HG03097 (cell line): ENCODE measurements around the gene GJA5.

ENCODE experiments used
- ATAC-seq: cut with Tn5 transposase; IDR thresholded peaks from one replicate; pipeline ENCODE4 v1.9.1; 2021; ENCODE audit not compliant: unreplicated experiment, low FRiP score

Gene GJA5

GRCh38 chr1:147760481-147761260 is at the start of gene GJA5:
Gene GJA5 (minus strand): TSS chr1:147760602. CDS start chr1:147759238, 1,364 bp downstream.
- no peak for ATAC-seq

DNA sequence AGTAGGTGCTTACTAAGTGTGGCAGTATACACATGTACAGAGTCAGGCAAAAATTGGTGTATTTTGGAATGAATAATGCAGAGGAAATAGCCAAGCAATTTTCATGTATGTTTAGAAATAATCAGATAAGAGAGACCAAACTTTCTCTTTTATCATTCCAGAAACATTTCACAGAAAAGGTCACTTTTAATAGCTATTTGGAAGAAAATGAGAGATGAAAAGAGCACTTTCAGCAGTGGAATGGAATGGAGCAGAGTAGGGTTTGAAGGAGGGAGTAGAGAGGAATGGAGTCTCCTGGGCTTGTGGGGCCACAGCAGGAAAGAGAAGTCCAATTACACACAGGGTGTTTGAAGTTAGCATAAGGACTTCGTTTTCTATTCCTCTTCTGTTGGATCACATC is 48.8 kb upstream of the GJA5 start:
- ATAC-seq: no peak

- no peak for ATAC-seq
Measured at GRCh38 chr1:147808025-147808424, 47.6 kb upstream of the GJA5 start.

DNA sequence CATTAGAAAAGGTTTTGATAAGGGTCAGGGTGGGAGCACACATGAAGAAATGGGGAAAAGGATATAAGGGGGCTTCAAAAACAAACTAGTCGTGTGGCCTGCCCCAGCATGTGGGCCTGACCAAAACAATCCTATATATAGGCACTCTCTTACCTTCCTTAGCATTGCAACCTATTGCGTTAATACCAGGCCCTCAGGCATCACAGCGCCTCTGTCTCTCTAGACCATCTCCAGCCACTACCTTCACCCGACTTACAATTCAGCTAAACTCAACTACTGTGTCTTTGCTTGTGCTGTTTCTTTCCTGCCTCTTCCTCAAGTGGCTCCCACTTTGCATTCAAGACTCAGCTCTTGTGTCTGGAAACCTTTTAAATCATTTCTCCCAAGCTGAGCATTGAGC is 47.0 kb upstream of the GJA5 start:
- ATAC-seq: no peak

DNA sequence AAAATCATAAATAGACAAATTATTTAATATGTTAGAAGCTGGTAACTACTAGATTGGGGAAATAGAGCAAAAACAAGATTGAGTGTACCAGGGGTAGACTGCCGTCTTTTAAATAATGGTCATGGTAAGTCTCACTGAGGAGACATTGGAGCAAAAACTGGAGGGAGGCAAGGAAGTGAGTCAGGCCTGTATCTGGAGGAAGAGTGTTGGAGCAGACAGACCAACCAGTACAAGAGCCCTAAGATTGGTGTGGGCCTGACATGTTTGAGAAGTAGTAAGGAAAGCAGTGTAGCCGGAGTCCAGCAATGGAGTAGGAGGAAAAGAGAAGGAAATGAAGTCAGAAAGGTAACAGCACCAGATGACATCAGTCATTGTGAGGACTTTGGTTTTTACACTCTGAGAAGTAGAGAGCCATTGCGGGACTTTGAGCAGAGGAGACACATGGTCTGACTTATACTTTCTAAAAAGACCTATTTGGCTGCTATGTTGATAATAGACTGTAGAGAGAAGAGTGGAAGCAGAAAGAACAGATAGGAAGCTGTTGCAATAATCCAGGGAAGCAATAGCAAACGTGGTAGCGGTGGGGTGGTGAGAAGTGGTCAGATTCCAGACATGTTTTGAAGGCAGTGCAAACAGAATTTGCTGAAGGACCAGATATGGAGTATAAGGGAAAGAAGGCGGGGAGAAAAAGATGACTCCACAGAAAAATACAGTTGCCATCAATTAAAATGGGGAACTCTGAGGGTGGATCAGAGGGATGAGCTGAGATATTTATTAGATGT is 44.7 kb upstream of the GJA5 start:
- ATAC-seq: no peak

DNA sequence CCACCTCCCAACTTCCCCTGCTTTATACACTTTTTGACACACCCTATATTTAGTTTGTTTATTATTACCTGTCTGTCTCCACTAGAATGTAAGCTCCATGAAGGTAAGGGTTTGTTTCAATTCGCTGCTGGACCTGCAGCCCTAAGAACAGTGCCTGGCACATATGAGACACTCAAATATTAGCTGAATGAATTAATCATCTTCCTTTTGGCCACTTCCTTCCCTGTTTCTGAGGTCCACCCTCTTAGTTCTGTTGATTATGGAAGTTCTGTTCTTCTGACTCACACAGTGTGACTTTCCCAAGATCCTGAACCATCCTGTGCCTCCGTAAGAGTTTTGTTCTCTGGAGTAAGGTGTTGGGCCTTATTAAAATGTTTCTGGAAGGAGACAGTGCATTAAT is 40.4 kb upstream of the GJA5 start:
- ATAC-seq: no peak

DNA sequence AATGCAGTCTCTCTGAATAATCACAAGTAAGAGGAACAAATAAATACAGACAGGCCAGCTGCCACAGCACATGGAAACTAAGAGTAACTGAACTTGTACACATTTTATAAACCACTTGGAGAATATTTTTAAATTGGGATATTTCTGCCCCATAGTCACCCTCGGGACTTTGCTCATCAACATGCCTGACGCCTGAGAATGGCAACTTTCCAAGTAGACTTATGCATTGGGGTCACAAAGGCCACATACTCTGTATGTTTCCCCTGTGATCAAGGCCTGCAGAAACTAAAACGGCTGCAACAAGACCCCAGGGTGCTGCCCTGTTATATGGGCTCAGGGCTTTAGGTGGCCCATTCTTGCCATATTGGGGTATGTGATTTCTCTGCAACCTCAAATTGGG is 38.3 kb upstream of the GJA5 start:
- ATAC-seq: no peak

GRCh38 chr1:147794570-147794969 is 34.2 kb upstream of the GJA5 start:
- ATAC-seq: no peak

- no peak for ATAC-seq
Measured at GRCh38 chr1:147791876-147792275, 31.5 kb upstream of the GJA5 start.

- ATAC-seq: no peak
Measured at GRCh38 chr1:147787765-147788164, 27.4 kb upstream of the GJA5 start.

DNA sequence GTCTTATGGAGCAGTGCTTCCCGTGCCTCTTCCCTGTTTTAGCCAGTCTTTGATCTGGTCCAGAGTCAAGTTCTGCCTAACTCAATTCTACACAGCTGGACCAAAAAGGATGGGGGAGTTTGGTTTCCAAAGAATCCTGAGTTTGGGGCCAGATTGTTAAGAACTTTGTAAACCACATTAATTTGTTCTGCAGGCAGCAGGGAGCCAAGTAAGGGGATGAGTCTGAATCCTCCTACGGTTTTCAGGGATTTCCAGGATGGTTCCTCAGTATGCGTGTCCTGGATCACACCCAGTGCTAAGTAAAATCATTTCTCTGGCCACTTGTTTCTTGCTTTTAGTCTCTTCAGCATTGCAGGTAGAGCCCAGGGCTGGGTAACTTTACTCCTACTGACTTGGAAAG is 26.1 kb upstream of the GJA5 start:
- ATAC-seq: no peak

DNA sequence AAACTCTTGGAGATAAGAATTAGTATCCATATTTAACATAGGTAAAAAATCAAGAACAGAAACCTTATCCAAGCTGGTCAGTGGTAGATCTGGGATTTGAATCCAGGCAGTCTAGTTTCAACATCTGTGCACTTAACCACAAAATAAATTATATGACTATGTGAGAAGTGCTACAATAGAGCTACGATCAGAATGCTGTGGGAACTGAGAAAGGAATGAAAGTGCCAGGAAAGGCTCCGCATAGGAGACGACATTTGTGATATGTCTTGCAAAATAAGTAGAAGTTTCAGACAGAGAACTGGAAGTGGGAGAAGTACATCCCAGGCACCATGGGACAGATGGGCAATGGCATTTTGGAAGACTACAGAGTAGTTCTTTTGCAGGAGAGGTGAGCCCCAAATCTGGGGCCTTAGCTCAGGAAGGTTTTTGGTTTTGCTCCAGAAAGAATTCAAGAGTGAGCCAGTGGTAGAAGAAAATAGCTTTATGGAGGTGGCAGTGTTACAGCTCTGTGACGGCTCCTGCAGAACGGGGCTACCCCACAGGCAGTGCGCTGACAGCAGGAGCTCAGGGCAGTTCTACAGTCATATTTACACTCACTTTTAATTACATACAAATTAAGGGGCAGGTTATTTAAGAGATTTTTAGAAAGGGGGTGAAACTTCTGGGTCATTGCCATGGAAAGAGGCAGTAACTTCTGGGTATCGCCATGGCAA is 25.5 kb upstream of the GJA5 start:
- ATAC-seq: no peak

DNA sequence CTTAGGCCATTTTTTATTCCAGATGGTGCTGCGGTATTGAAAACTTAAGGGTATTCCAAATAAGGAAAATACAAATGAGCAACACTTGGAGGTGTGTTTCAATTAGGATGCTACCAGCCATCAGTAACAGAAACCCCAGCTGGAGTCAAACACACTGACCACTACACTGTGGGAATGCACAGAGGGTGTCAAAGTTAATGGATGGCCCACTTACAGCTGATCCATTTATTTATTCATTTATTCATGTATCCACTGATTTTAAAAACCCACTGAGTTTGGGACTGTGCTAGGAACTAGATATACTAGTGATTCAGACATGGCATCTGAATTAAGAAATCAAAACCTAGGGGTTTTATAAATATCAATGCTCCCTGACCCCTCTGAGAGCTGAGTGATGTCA is 24.5 kb upstream of the GJA5 start:
- ATAC-seq: no peak

DNA sequence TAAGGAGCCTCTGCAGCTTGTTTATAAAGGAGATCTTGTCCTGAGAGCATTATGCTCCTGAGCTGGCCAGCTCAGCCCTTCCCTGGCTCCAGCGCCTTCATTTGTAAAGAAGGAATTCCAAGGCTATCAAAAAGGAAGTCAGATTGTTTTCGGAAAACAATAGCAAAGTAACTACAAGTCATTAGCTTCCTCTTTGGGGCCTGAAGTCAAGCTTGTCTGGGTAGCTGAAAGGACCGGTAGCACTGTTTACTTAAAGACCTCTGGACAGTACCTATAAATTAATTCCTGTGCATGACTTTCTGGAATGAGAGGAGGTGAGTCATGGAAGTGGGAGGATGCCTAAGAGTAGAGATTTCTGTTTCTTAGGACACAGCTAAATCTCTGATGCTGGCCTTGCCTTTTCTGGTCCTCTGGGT is 20.7 kb upstream of the GJA5 start:
- no peak for ATAC-seq

DNA sequence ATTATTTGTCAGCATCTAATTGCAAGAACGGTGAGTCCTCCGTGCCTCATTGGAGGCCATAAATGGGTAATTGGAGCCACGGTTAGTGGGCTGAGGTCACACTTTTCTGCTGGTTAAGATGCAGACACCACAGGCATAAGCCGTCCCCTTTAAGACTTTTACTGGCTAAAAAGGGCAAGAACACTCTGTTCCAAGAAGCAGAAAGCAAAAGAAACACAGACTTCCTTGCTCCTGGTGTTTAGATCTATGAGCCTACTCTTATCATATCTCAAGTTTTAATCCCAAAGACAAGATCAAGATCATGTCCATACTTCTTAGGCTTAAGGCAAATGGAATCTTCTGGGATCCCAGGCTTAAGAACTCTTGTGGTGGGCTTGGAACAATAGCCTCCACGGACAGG is 17.3 kb upstream of the GJA5 start:
- ATAC-seq: no peak

DNA sequence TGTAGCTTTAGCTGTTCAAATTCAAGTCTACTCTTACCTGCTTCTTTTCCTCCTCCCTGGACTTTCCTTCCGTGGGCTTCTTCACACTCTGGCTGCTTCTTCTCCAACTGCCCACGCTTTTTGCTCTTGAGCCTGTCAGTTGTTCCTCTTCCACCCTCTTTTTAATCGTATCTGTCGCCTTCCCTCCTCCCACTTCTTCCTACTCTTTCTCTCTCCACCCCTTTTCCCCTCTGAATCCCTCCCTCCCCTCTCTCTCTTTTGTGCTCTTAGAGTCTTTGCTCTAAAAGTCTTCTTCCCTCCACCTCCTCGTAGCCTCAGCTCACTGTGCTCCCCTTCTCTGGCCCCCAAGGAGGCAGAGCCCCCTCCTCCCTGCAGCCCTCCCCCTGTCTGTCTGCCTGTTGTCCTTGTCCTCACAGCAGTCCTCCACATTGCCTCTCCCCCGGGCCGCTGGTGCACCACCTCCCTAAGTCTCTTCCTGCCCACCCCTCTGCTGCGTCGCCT is 12.9 kb upstream of the GJA5 start:
- no peak for ATAC-seq

GRCh38 chr1:147772570-147772969 is 12.2 kb upstream of the GJA5 start:
- no peak for ATAC-seq

DNA sequence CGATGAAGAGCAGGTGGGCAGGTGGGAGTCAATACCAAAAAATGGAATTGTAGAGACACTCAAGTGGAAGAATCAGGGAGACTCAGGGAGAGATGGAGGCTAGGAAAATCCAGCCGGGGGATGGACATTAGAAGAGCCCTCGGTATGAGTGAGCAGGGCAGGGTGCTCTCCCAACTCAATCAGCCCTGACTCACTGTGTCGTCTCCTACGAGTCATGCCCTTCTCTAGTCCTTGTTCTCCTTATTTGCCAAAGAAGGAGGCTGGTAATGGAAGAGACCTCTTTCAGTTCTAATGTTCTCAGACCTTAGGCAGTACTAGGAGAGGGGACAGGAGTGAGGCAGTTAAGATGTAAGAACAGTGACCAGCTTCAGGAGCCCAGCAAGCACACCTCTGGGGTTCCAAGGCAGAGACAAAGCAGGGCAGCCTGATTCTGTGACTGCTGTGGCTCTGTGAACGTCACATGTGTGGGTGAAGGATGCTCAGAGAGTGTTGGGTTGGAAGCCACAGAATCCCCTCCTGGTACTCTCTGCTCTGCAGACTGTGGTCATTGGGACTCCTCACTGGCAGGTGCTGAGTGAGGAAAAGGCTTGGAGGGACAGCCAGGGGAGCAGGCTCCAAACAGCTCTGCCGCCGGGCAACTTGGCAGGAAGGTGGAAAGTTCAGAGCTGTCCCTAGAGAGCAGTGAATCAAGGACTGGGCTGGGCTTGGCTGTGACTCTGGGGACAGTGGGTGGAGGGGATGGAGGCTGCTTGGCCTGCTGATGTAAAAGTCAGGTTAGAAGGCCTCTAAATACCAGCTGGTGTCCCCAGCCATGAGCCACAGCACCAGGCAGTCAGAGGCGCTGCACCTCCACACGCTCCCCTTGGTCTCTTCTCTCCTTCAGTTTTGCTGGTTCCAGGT is 11.1 kb upstream of the GJA5 start:
- ATAC-seq: no peak

GRCh38 chr1:147769106-147769505 is 8.7 kb upstream of the GJA5 start:
- ATAC-seq: no peak

- ATAC-seq: no peak
Measured at GRCh38 chr1:147768582-147768981, 8.2 kb upstream of the GJA5 start.
